Measurements from ENCODE around the gene PTGER3. TPM values are rescaled to one million over a fixed set of nuclear protein-coding genes. Genes with fewer than 3 reads are reported as not detected.

PTGER3 gene
- total and polyA plus RNA-seq, 5 donors from 2014 or later: 0.32 TPM; not detected in 4

DNA sequence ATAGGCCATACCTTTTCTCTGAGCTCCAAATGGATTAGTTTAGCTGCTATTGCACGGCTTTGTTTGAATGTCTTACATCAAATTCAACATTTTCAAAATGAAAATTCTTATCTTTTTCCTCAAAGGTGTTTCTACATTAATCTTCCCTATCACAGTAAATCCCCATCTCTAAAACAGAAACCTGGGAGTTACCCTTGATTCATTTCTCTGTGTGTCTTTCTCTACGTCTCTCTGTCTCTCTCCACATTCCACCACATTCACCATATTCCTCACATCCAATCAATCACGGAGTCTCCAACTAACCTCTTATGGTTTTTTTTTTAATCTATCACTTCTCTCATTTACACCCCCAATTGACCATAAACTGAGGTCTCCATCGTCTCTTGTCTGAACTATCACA lies 24.1 kb downstream of the PTGER3 start:
- DNase-seq: no peak
- Mint-ChIP-seq H3K4me1 (no peaks in the 10 kb centered on the region), H3K4me3 (no peak overlapping the region), H3K27ac (no peak overlapping the region), H3K36me3 (no peaks in the 10 kb centered on the region), H3K9me3 (no peaks in the 10 kb centered on the region), H3K27me3 (peaks cover 9% of the 10 kb centered on the region)
- H3K36me3 ChIP-seq (ENCODE audit: control insufficient read depth, insufficient read depth, low read length): no peaks in the 10 kb centered on the region
- no peaks in the 10 kb centered on the region for H3K9me3 ChIP-seq (ENCODE audit: control insufficient read depth in 2 of 2, low read length in 2 of 2)
- ATAC-seq (ENCODE audit: low read depth in 2 of 2): no peak
- H3K4me3 ChIP-seq (ENCODE audit: low read depth, low read length): no peak overlapping the region
- no peaks in the 10 kb centered on the region for H3K27me3 ChIP-seq (ENCODE audit: control insufficient read depth, insufficient read depth, low read length)
- H3K27ac ChIP-seq (ENCODE audit: insufficient read depth, low read length, poor library complexity, severe bottlenecking): no peak overlapping the region
- no peaks in the 10 kb centered on the region for H3K4me1 ChIP-seq (ENCODE audit: control insufficient read depth, insufficient read depth, low read length, poor library complexity, severe bottlenecking)

GRCh38 chr1:71019233-71019969 lies 28.2 kb downstream of the PTGER3 start:
- DNase-seq (no peak), ATAC-seq (ENCODE audit: low read depth in 2 of 2) (no peak)
- no peaks in the 10 kb centered on the region for H3K4me1 Mint-ChIP-seq
- no peaks in the 10 kb centered on the region for H3K9me3 Mint-ChIP-seq
- H3K9me3 ChIP-seq (ENCODE audit: control insufficient read depth in 2 of 2, low read length in 2 of 2): no peaks in the 10 kb centered on the region
- no peak overlapping the region for H3K4me3 ChIP-seq (ENCODE audit: low read depth, low read length)
- H3K36me3 Mint-ChIP-seq: no peaks in the 10 kb centered on the region
- no peak overlapping the region for H3K4me3 Mint-ChIP-seq
- H3K36me3 ChIP-seq (ENCODE audit: control insufficient read depth, insufficient read depth, low read length): no peaks in the 10 kb centered on the region
- peaks cover 8% of the 10 kb centered on the region for H3K27me3 Mint-ChIP-seq
- no peaks in the 10 kb centered on the region for H3K4me1 ChIP-seq (ENCODE audit: control insufficient read depth, insufficient read depth, low read length, poor library complexity, severe bottlenecking)
- no peak overlapping the region for H3K27ac ChIP-seq (ENCODE audit: insufficient read depth, low read length, poor library complexity, severe bottlenecking)
- H3K27me3 ChIP-seq (ENCODE audit: control insufficient read depth, insufficient read depth, low read length): no peaks in the 10 kb centered on the region
- H3K27ac Mint-ChIP-seq: no peak overlapping the region

GRCh38 chr1:71018791-71019190 lies 28.8 kb downstream of the PTGER3 start:
- no peaks in the 10 kb centered on the region for H3K9me3 Mint-ChIP-seq
- H3K4me3 Mint-ChIP-seq: no peak overlapping the region
- no peaks in the 10 kb centered on the region for H3K9me3 ChIP-seq (ENCODE audit: control insufficient read depth in 2 of 2, low read length in 2 of 2)
- DNase-seq (no peak), ATAC-seq (ENCODE audit: low read depth in 2 of 2) (no peak)
- H3K27me3 Mint-ChIP-seq: peaks cover 8% of the 10 kb centered on the region
- H3K27ac Mint-ChIP-seq: no peak overlapping the region
- no peaks in the 10 kb centered on the region for H3K4me1 ChIP-seq (ENCODE audit: control insufficient read depth, insufficient read depth, low read length, poor library complexity, severe bottlenecking)
- H3K36me3 Mint-ChIP-seq: no peaks in the 10 kb centered on the region
- no peak overlapping the region for H3K4me3 ChIP-seq (ENCODE audit: low read depth, low read length)
- H3K36me3 ChIP-seq (ENCODE audit: control insufficient read depth, insufficient read depth, low read length): no peaks in the 10 kb centered on the region
- H3K27ac ChIP-seq (ENCODE audit: insufficient read depth, low read length, poor library complexity, severe bottlenecking): no peak overlapping the region
- peaks cover 1% of the 10 kb centered on the region for H3K27me3 ChIP-seq (ENCODE audit: control insufficient read depth, insufficient read depth, low read length)
- H3K4me1 Mint-ChIP-seq: no peaks in the 10 kb centered on the region

GRCh38 chr1:71015745-71016144 lies 31.9 kb downstream of the PTGER3 start:
- H3K27ac Mint-ChIP-seq: no peak overlapping the region
- no peaks in the 10 kb centered on the region for H3K4me1 Mint-ChIP-seq
- no peaks in the 10 kb centered on the region for H3K36me3 ChIP-seq (ENCODE audit: control insufficient read depth, insufficient read depth, low read length)

GRCh38 chr1:71014178-71014579 lies 33.4 kb downstream of the PTGER3 start:
- Mint-ChIP-seq H3K4me3 (no peak overlapping the region), H3K9me3 (no peaks in the 10 kb centered on the region), H3K27me3 (peaks cover 9% of the 10 kb centered on the region), H3K4me1 (no peaks in the 10 kb centered on the region), H3K36me3 (no peaks in the 10 kb centered on the region), H3K27ac (no peak overlapping the region)
- ATAC-seq (ENCODE audit: low read depth in 2 of 2) (no peak), DNase-seq (no peak)
- no peak overlapping the region for H3K27ac ChIP-seq (ENCODE audit: insufficient read depth, low read length, poor library complexity, severe bottlenecking)
- peaks cover 1% of the 10 kb centered on the region for H3K27me3 ChIP-seq (ENCODE audit: control insufficient read depth, insufficient read depth, low read length)
- H3K9me3 ChIP-seq (ENCODE audit: control insufficient read depth in 2 of 2, low read length in 2 of 2): no peaks in the 10 kb centered on the region
- no peak overlapping the region for H3K4me3 ChIP-seq (ENCODE audit: low read depth, low read length)
- no peaks in the 10 kb centered on the region for H3K4me1 ChIP-seq (ENCODE audit: control insufficient read depth, insufficient read depth, low read length, poor library complexity, severe bottlenecking)
- H3K36me3 ChIP-seq (ENCODE audit: control insufficient read depth, insufficient read depth, low read length): no peaks in the 10 kb centered on the region

More at GRCh38 chr1:71015745-71016144, 31.9 kb downstream of the PTGER3 start:
- Histone ChIP-seq H3K27me3 (ENCODE audit: control insufficient read depth, insufficient read depth, low read length) (peaks cover 1% of the 10 kb centered on the region), H3K4me1 (ENCODE audit: control insufficient read depth, insufficient read depth, low read length, poor library complexity, severe bottlenecking) (no peaks in the 10 kb centered on the region), H3K27ac (ENCODE audit: insufficient read depth, low read length, poor library complexity, severe bottlenecking) (no peak overlapping the region), H3K9me3 (ENCODE audit: control insufficient read depth in 2 of 2, low read length in 2 of 2) (no peaks in the 10 kb centered on the region), H3K4me3 (ENCODE audit: low read depth, low read length) (no peak overlapping the region)
- ATAC-seq (ENCODE audit: low read depth in 2 of 2): no peak
- DNase-seq: no peak
- Mint-ChIP-seq H3K9me3 (no peaks in the 10 kb centered on the region), H3K36me3 (no peaks in the 10 kb centered on the region), H3K27me3 (peaks cover 9% of the 10 kb centered on the region), H3K4me3 (no peak overlapping the region)

GRCh38 chr1:71002709-71003475 lies 44.7 kb downstream of the PTGER3 start:
- Mint-ChIP-seq H3K4me3 (no peak overlapping the region), H3K27me3 (peaks cover 11% of the 10 kb centered on the region), H3K4me1 (peaks cover 0 to 2% (median 0%) of the 10 kb centered on the region in 4 donors), H3K36me3 (no peaks in the 10 kb centered on the region), H3K27ac (no peak overlapping the region), H3K9me3 (peaks cover 0 to 3% (median 0%) of the 10 kb centered on the region in 7 donors)
- no peak for ATAC-seq (ENCODE audit: low read depth in 2 of 2)
- no peaks in the 10 kb centered on the region for H3K36me3 ChIP-seq (ENCODE audit: control insufficient read depth, insufficient read depth, low read length)
- H3K4me3 ChIP-seq (ENCODE audit: low read depth, low read length): no peak overlapping the region
- H3K27me3 ChIP-seq (ENCODE audit: control insufficient read depth, insufficient read depth, low read length): no peaks in the 10 kb centered on the region
- no peaks in the 10 kb centered on the region for H3K9me3 ChIP-seq (ENCODE audit: control insufficient read depth in 2 of 2, low read length in 2 of 2)
- H3K27ac ChIP-seq (ENCODE audit: insufficient read depth, low read length, poor library complexity, severe bottlenecking): no peak overlapping the region
- no peak for DNase-seq
- no peaks in the 10 kb centered on the region for H3K4me1 ChIP-seq (ENCODE audit: control insufficient read depth, insufficient read depth, low read length, poor library complexity, severe bottlenecking)

DNA sequence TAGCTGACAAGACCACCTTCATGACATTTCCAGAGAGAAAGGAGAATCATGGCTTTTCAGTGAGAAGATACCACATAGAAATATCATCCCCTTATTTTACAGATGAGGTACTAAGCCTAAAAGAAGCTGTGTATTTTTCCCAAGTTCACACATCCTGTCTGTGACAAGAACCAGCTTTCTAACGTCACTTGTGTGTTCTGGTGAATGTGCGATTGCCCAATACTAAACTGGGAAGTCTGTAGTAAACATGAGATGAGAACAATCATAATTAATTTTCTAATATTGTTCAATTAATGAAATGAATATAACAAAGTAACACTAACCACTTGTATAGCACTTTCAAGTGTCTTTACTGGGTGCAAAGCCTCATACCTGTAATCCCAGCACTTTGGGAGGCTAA lies 46.0 kb downstream of the PTGER3 start:
- no peaks in the 10 kb centered on the region for H3K27me3 ChIP-seq (ENCODE audit: control insufficient read depth, insufficient read depth, low read length)
- H3K4me1 Mint-ChIP-seq: peaks cover 0 to 2% (median 0%) of the 10 kb centered on the region in 4 donors
- H3K27ac Mint-ChIP-seq: no peak overlapping the region
- H3K36me3 Mint-ChIP-seq: no peaks in the 10 kb centered on the region
- no peak overlapping the region for H3K4me3 ChIP-seq (ENCODE audit: low read depth, low read length)
- peaks cover 11% of the 10 kb centered on the region for H3K27me3 Mint-ChIP-seq
- no peak overlapping the region for H3K27ac ChIP-seq (ENCODE audit: insufficient read depth, low read length, poor library complexity, severe bottlenecking)
- DNase-seq (no peak), ATAC-seq (ENCODE audit: low read depth in 2 of 2) (no peak)
- peaks cover 0 to 3% (median 0%) of the 10 kb centered on the region in 7 donors for H3K9me3 Mint-ChIP-seq
- H3K4me1 ChIP-seq (ENCODE audit: control insufficient read depth, insufficient read depth, low read length, poor library complexity, severe bottlenecking): no peaks in the 10 kb centered on the region
- H3K9me3 ChIP-seq (ENCODE audit: control insufficient read depth in 2 of 2, low read length in 2 of 2): no peaks in the 10 kb centered on the region
- H3K36me3 ChIP-seq (ENCODE audit: control insufficient read depth, insufficient read depth, low read length): no peaks in the 10 kb centered on the region
- no peak overlapping the region for H3K4me3 Mint-ChIP-seq
